Panc1 (cell line): ENCODE results near the gene OLFML1. TPM values are rescaled to one million over a fixed set of nuclear protein-coding genes. Genes with fewer than 3 reads are reported as not detected.

Experiments used
- ATAC-seq: fragments of 200-7000 bp; cut with Tn5 transposase; 2 replicates; pipeline ENCODE4 v1.9.1; 2020; ENCODE audit warnings: mild to moderate bottlenecking, moderate library complexity
- BruUV-seq: library from RNA; stranded (reverse); fragments of 400-500 nt; replicated peaks from 2 replicates; lab custom pipeline; 2021; lab: Mats Ljungman, UMichigan
- CTCF ChIA-PET: fragments of 300-600 bp; sonication (Branson Sonifier 250); formaldehyde crosslinking; loops from one replicate; lab custom pipeline; 2022; ENCODE audit warnings: antibody characterized with exemption; lab: Charles Lee
- POLR2A ChIA-PET: fragments of 300-600 bp; sonication (Branson Sonifier 250); formaldehyde crosslinking; loops from one replicate; lab custom pipeline; 2022; ENCODE audit warnings: antibody characterized with exemption; lab: Charles Lee
- DNase-seq: peaks from one replicate; pipeline ENCODE4 v3.0.0-alpha.2; 2010; ENCODE audit warnings: low read depth, low spot score
- H3K27ac ChIP-seq: 2 replicates; pipeline ENCODE4 v1.5.1; 2011; ENCODE audit warnings: mild to moderate bottlenecking, low read length, inconsistent platforms
- H3K27me3 ChIP-seq: fragments of 200-500 bp; sonication (Bioruptor generic); 2 replicates; pipeline ENCODE4 v1.6.0; 2014; ENCODE audit warnings: low read length, inconsistent platforms; ENCODE audit not compliant: control insufficient read depth, insufficient read depth
- H3K36me3 ChIP-seq: fragments of 200-500 bp; sonication (Bioruptor generic); 2 replicates; pipeline ENCODE4 v1.5.1; 2014; ENCODE audit warnings: inconsistent platforms, mild to moderate bottlenecking, low read length, moderate library complexity; ENCODE audit not compliant: control insufficient read depth, insufficient read depth
- H3K4me1 ChIP-seq: 2 replicates; pipeline ENCODE4 v1.5.1; 2011; ENCODE audit warnings: inconsistent platforms, mild to moderate bottlenecking, low read length, moderate library complexity; ENCODE audit not compliant: control insufficient read depth, insufficient read depth
- H3K4me3 ChIP-seq, 2 experiments: 2 replicates each; pipeline ENCODE4 v1.5.1; 2011 to 2012; ENCODE audit warnings: low read depth in 2 of 2, low read length in 2 of 2, mild to moderate bottlenecking in 2 of 2, inconsistent platforms in 1 of 2, moderate library complexity in 1 of 2
- H3K9me3 ChIP-seq: fragments of 200-500 bp; sonication (Bioruptor generic); 2 replicates; pipeline ENCODE4 v1.5.1; 2014; ENCODE audit warnings: low read depth, mild to moderate bottlenecking, inconsistent platforms, low read length, moderate library complexity; ENCODE audit not compliant: control insufficient read depth, insufficient read depth
- CTCF ChIP-seq: fragments of 450-650 bp; IDR thresholded peaks from 2 replicates; pipeline ENCODE4 v1.5.1; 2017; ENCODE audit warnings: mild to moderate bottlenecking
- POLR2AphosphoS5 ChIP-seq: IDR thresholded peaks from 2 replicates; pipeline ENCODE4 v1.6.1; 2012; ENCODE audit warnings: mild to moderate bottlenecking, low read depth, low read length, moderate library complexity
- REST ChIP-seq, 2 experiments: IDR thresholded peaks; 2 replicates each; pipeline ENCODE4 v1.6.1; 2011 to 2012; ENCODE audit warnings: low read depth in 2 of 2, control low read depth in 1 of 2, low read length in 1 of 2, mild to moderate bottlenecking in 1 of 2, moderate library complexity in 1 of 2; ENCODE audit not compliant: insufficient read depth in 1 of 2
- SIN3A ChIP-seq: IDR thresholded peaks from 2 replicates; pipeline ENCODE4 v1.6.1; 2012; ENCODE audit warnings: low read depth, mild to moderate bottlenecking, low read length, moderate library complexity, borderline replicate concordance; ENCODE audit not compliant: insufficient read depth
- TCF7L2 ChIP-seq: IDR thresholded peaks from 2 replicates; pipeline ENCODE4 v1.6.1; 2011; ENCODE audit warnings: mild to moderate bottlenecking, low read depth, low read length, inconsistent platforms
- in situ Hi-C: cut with HindIII; loops from 2 replicates; pipeline ENCODE4 v1.10.0; 2016; ENCODE audit warnings: low sequenced_read_pairs, low pct_unique_long_range_greater_than_20kb
- intact Hi-C: fragments of 100-400 bp; cut with micrococcal nuclease; formaldehyde crosslinking; loops from one replicate; pipeline ENCODE4 v1.10.0; 2022; ENCODE audit not compliant: unreplicated experiment
- total RNA-seq: library from RNA; stranded (reverse); gene quantifications from one replicate; pipeline ENCODE4 v1.2.1, GENCODE V29; 2021; ENCODE audit not compliant: unreplicated experiment

OLFML1 gene
- total RNA-seq, 1 experiment from 2014 or later: not detected

- Histone ChIP-seq H3K36me3 (no peaks in the 10 kb centered on the region), H3K9me3 (no peaks in the 10 kb centered on the region), H3K4me1 (no peaks in the 10 kb centered on the region), H3K27ac (no peak overlapping the region), H3K4me3 (no peak overlapping the region), H3K27me3 (no peaks in the 10 kb centered on the region)
- TF ChIP-seq POLR2AphosphoS5 (no peak), TCF7L2 (no peak), CTCF (no peak), SIN3A (no peak), REST (IDR thresholded peaks at IDR 0.05; ENCODE audit: insufficient read depth in 1 of 2, low read depth in 2 of 2, low read length in 1 of 2) (no peak)
- no peak for DNase-seq
- ATAC-seq: no peak
- ChIA-PET POLR2A (no interaction called here), CTCF (no interaction called here)
- BruUV-seq: no TSS peak
- in situ Hi-C loops: no loop called here
- intact Hi-C loops: loop anchor here (10.0 kb wide), 1 partner anchor 305 kb away; no protein-coding TSS in a partner anchor
These were observed 35.5 kb upstream of the OLFML1 start for GRCh38 chr11:7449841-7450214.

- no peak for DNase-seq
- no peak overlapping the region for H3K4me3 ChIP-seq
- no peaks in the 10 kb centered on the region for H3K27me3 ChIP-seq
- CTCF ChIA-PET: no interaction called here
- no peaks in the 10 kb centered on the region for H3K4me1 ChIP-seq
- intact Hi-C loops (no loop called here), in situ Hi-C loops (no loop called here)
- POLR2A ChIA-PET: no interaction called here
- H3K27ac ChIP-seq: no peak overlapping the region
- BruUV-seq: no TSS peak
- H3K36me3 ChIP-seq: no peaks in the 10 kb centered on the region
- ATAC-seq: no peak
- TF ChIP-seq REST (IDR thresholded peaks at IDR 0.05; ENCODE audit: insufficient read depth in 1 of 2, low read depth in 2 of 2, low read length in 1 of 2) (no peak), POLR2AphosphoS5 (no peak), CTCF (no peak), TCF7L2 (no peak), SIN3A (no peak)
- H3K9me3 ChIP-seq: no peaks in the 10 kb centered on the region
These were observed 34.5 kb upstream of the OLFML1 start for GRCh38 chr11:7450836-7451235.
